Measurements from ENCODE around the gene EHF. TPM values are rescaled to one million over a fixed set of nuclear protein-coding genes. Genes with fewer than 3 reads are reported as not detected.

Gene EHF
- total and polyA plus RNA-seq, 2 of the 13 experiments (the other 11 are each of a cell fraction or from before 2014, with no cell fraction given) = 0.04 to 0.46 TPM

- no peak for TF ChIP-seq ZNF225 (CRISPR knock-in tag; IDR thresholded peaks at IDR 0.05)
- TF ChIP-seq NR0B2 (CRISPR knock-in tag; IDR thresholded peaks at IDR 0.05) = no peak
- TF ChIP-seq RCOR2 (CRISPR knock-in tag; IDR thresholded peaks at IDR 0.05) = peak; percentile 86
- TF ChIP-seq POGK (CRISPR knock-in tag; conservative IDR thresholded peaks at IDR 0.05) = no peak
- peak; percentile 94 for TF ChIP-seq NR2F2 (IDR thresholded peaks at IDR 0.05; ENCODE audit: borderline replicate concordance, low read depth)
- peak; percentile 52; the same call in 1 of the 2 replicates for TF ChIP-seq KDM6A (CRISPR knock-in tag; IDR thresholded peaks at IDR 0.05; ENCODE audit: low read depth)
- TF ChIP-seq ZBTB25 (CRISPR knock-in tag; IDR thresholded peaks at IDR 0.05) = peak; percentile 61; the same call in 1 of the 2 replicates
- TF ChIP-seq MIXL1 (CRISPR knock-in tag; IDR thresholded peaks at IDR 0.05) = peak; percentile 45; the same call in 1 of the 2 replicates
- TF ChIP-seq PHF8 (CRISPR knock-in tag; IDR thresholded peaks at IDR 0.05) = 0 out of 2 replicates have a peak, but pooled peaks have one; percentile 25
- TF ChIP-seq SIN3B (IDR thresholded peaks at IDR 0.05; ENCODE audit: low read length) = no peak
- TF ChIP-seq ARNTL (CRISPR knock-in tag; IDR thresholded peaks at IDR 0.05) = peak; percentile 53; the same call in 1 of the 2 replicates
- no peak for TF ChIP-seq ZSCAN31 (CRISPR knock-in tag; IDR thresholded peaks at IDR 0.05; ENCODE audit: low read depth)
- peak; percentile 53; the same call in 1 of the 2 replicates for TF ChIP-seq ERF (CRISPR knock-in tag; IDR thresholded peaks at IDR 0.05)
- TF ChIP-seq BCL6 (CRISPR knock-in tag; IDR thresholded peaks at IDR 0.05) = peak; percentile 78
- peak; percentile 72 for TF ChIP-seq NFIC (IDR thresholded peaks at IDR 0.05; ENCODE audit: low read length)
- 0 out of 2 replicates have a peak, but pooled peaks have one; percentile 34 for TF ChIP-seq ARNT2 (CRISPR knock-in tag; IDR thresholded peaks at IDR 0.05; ENCODE audit: low read depth)
- peak; percentile 87 for TF ChIP-seq RARA (CRISPR knock-in tag; IDR thresholded peaks at IDR 0.05)
- TF ChIP-seq ZBTB10 (CRISPR knock-in tag; IDR thresholded peaks at IDR 0.05; ENCODE audit: borderline replicate concordance) = peak; percentile 75; the same call in 1 of the 2 replicates
- no peak for TF ChIP-seq JDP2 (CRISPR knock-in tag; IDR thresholded peaks at IDR 0.05; ENCODE audit: borderline replicate concordance)
- peak; percentile 78 for TF ChIP-seq NCOR1 (IDR thresholded peaks at IDR 0.05; ENCODE audit: borderline replicate concordance, low read length)
- TF ChIP-seq XBP1 (CRISPR knock-in tag; IDR thresholded peaks at IDR 0.05) = no peak
- TF ChIP-seq EP300 (IDR thresholded peaks at IDR 0.05; ENCODE audit: low read depth in 2 of 2, low read length in 2 of 2) = peak; percentile 70 to 98; a peak in 3 of 4 replicates
- peak; percentile 87; the same call in 1 of the 2 replicates for TF ChIP-seq EP300 (CRISPR knock-in tag; IDR thresholded peaks at IDR 0.05; ENCODE audit: borderline replicate concordance)
- peak; percentile 87 for TF ChIP-seq HMG20B (CRISPR knock-in tag; conservative IDR thresholded peaks at IDR 0.05)
These were observed 44.4 kb downstream of the EHF start (continued) for GRCh38 chr11:34665077-34665835.

Measured in HepG2 (cell line).